Osteocyte (in vitro differentiated cells): ENCODE data around the gene SESTD1. TPM values are rescaled to one million over a fixed set of nuclear protein-coding genes. Genes with fewer than 3 reads are reported as not detected.

Source experiments
- DNase-seq: peaks from one replicate; pipeline ENCODE4 v3.0.0; 2021; ENCODE audit warnings: mixed read lengths; ENCODE audit not compliant: unreplicated experiment; ENCODE audit errors: extremely low spot score
- H3K27ac Mint-ChIP-seq: one replicate; pipeline ENCODE4 v1.8.0; 2021; ENCODE audit warnings: mild to moderate bottlenecking, mixed read lengths; ENCODE audit not compliant: unreplicated experiment
- H3K27me3 Mint-ChIP-seq: one replicate; pipeline ENCODE4 v1.8.0; 2021; ENCODE audit warnings: mixed read lengths; ENCODE audit not compliant: unreplicated experiment
- H3K36me3 Mint-ChIP-seq: one replicate; pipeline ENCODE4 v1.8.0; 2021; ENCODE audit warnings: mixed read lengths; ENCODE audit not compliant: unreplicated experiment
- H3K4me1 Mint-ChIP-seq: one replicate; pipeline ENCODE4 v1.8.0; 2021; ENCODE audit warnings: mixed read lengths; ENCODE audit not compliant: unreplicated experiment
- H3K4me3 Mint-ChIP-seq: one replicate; pipeline ENCODE4 v1.8.0; 2021; ENCODE audit warnings: mild to moderate bottlenecking, moderate library complexity, mixed read lengths; ENCODE audit not compliant: unreplicated experiment
- H3K9me3 Mint-ChIP-seq: one replicate; pipeline ENCODE4 v1.8.0; 2021; ENCODE audit warnings: mixed read lengths; ENCODE audit not compliant: unreplicated experiment
- total RNA-seq: library from RNA; stranded (reverse); gene quantifications from 2 replicates; pipeline ENCODE4 v1.2.1, GENCODE V29; 2021
- TF ChIP-seq, protein P1 (sequence below): fragments of 200-600 bp; sonication (generic); IDR thresholded peaks from 2 replicates; pipeline ENCODE4 v1.5.0; 2021; ENCODE audit warnings: antibody characterized with exemption, mild to moderate bottlenecking, moderate library complexity

SESTD1 gene
- total RNA-seq, 1 donor from 2014 or later, result 99.1 TPM

- no peaks in the 10 kb centered on the region for H3K9me3 Mint-ChIP-seq
- H3K4me1 Mint-ChIP-seq, result no peaks in the 10 kb centered on the region
- TF ChIP-seq, protein P1, sequence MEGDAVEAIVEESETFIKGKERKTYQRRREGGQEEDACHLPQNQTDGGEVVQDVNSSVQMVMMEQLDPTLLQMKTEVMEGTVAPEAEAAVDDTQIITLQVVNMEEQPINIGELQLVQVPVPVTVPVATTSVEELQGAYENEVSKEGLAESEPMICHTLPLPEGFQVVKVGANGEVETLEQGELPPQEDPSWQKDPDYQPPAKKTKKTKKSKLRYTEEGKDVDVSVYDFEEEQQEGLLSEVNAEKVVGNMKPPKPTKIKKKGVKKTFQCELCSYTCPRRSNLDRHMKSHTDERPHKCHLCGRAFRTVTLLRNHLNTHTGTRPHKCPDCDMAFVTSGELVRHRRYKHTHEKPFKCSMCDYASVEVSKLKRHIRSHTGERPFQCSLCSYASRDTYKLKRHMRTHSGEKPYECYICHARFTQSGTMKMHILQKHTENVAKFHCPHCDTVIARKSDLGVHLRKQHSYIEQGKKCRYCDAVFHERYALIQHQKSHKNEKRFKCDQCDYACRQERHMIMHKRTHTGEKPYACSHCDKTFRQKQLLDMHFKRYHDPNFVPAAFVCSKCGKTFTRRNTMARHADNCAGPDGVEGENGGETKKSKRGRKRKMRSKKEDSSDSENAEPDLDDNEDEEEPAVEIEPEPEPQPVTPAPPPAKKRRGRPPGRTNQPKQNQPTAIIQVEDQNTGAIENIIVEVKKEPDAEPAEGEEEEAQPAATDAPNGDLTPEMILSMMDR, result no peak
- H3K27ac Mint-ChIP-seq, result no peak overlapping the region
- no peaks in the 10 kb centered on the region for H3K36me3 Mint-ChIP-seq
- H3K27me3 Mint-ChIP-seq, result peaks cover 8% of the 10 kb centered on the region
- H3K4me3 Mint-ChIP-seq, result no peak overlapping the region
- DNase-seq, result no peak
These were observed 192.7 kb downstream of the SESTD1 start for GRCh38 chr2:179071810-179072355.

GRCh38 chr2:179070895-179071294, 193.7 kb downstream of the SESTD1 start:
- H3K4me1 Mint-ChIP-seq, result no peaks in the 10 kb centered on the region

DNA sequence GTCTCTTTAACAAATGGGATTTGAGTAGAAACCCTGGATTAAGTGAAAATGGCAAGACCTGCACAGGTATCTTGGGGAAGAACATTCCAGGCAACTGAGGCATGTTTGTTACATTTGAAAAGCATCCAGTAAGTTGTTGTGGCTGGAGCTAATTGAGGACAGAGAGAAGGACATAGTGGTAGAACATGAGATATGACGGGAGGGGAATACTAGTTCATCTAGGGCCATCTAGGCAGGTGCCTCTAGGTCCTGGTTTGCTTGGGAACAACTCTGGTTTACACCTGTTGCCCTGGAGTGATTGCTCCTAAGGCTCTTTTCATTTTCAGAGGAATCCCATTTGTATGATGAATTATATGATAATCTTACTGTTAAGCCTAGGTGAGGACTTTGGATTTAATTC, 194.9 kb downstream of the SESTD1 start:
- no peaks in the 10 kb centered on the region for H3K36me3 Mint-ChIP-seq
- no peak overlapping the region for H3K4me3 Mint-ChIP-seq
- no peak overlapping the region for H3K27ac Mint-ChIP-seq
- H3K4me1 Mint-ChIP-seq, result no peaks in the 10 kb centered on the region
- H3K9me3 Mint-ChIP-seq, result no peaks in the 10 kb centered on the region
- no peak for DNase-seq
- TF ChIP-seq, protein P1, result no peak
- H3K27me3 Mint-ChIP-seq, result peaks cover 9% of the 10 kb centered on the region

More at GRCh38 chr2:179070895-179071294, 193.7 kb downstream of the SESTD1 start:
- H3K4me3 Mint-ChIP-seq, result no peak overlapping the region
- no peak for DNase-seq
- H3K27ac Mint-ChIP-seq, result no peak overlapping the region
- no peaks in the 10 kb centered on the region for H3K36me3 Mint-ChIP-seq
- peaks cover 8% of the 10 kb centered on the region for H3K27me3 Mint-ChIP-seq
- TF ChIP-seq, protein P1, result no peak
- H3K9me3 Mint-ChIP-seq, result no peaks in the 10 kb centered on the region

DNA sequence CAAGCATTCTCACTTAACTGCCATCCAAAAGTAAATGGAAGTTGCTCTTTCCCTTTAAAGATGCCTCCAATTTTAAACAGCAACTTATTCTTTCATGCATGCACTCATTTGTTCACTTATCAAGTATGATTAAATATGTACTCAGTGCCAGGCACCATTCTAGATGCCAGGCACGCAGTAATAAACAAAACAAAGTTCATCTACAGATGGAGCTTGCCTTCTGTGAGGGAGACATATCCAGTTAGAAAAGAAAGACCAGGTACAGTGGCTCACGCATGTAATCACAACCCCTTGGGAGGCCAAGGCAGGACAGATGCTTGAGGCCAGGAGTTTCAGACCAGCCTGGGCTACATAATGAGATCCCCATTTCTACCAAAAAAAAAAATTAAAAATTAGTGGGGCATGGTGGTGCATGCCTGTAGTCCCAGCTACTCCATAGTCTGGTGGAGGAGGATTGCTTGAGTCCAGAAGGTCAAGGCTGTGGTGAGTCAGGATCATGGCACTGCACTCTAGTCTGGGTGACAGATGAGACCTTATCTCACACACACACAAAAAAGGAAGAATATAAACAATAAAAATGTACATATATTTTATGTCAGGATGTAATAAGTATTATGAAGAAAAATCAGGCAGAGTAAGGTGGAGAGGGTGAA, 195.5 kb downstream of the SESTD1 start:
- Mint-ChIP-seq H3K36me3 (no peaks in the 10 kb centered on the region), H3K27ac (no peak overlapping the region), H3K9me3 (no peaks in the 10 kb centered on the region), H3K4me3 (no peak overlapping the region), H3K27me3 (peaks cover 11% of the 10 kb centered on the region), H3K4me1 (no peaks in the 10 kb centered on the region)
- TF ChIP-seq, protein P1, result no peak
- DNase-seq, result no peak

- H3K27ac Mint-ChIP-seq, result no peak overlapping the region
- H3K4me1 Mint-ChIP-seq, result peaks cover 6% of the 10 kb centered on the region
- no peak overlapping the region for H3K4me3 Mint-ChIP-seq
These were observed 205.5 kb downstream of the SESTD1 start for GRCh38 chr2:179059026-179059700.

More at GRCh38 chr2:179059026-179059700, 205.5 kb downstream of the SESTD1 start:
- no peak for DNase-seq
- Mint-ChIP-seq H3K9me3 (no peaks in the 10 kb centered on the region), H3K27me3 (no peaks in the 10 kb centered on the region), H3K36me3 (no peaks in the 10 kb centered on the region)
- TF ChIP-seq, protein P1, result no peak
